Transverse colon (tissue), 4 donors: ENCODE results near the gene ITPRID2. TPM values are rescaled to one million over a fixed set of nuclear protein-coding genes. Genes with fewer than 3 reads are reported as not detected.

Experiments used
- DNase-seq: peaks from one replicate; pipeline ENCODE4 v3.0.0-alpha.2; 2019
- H3K27ac ChIP-seq, 4 donors: fragments of 200-600 bp; sonication (generic); 2 replicates each; pipeline ENCODE4 v1.5.1; 2016 to 2018; ENCODE audit warnings: inconsistent platforms in 4 of 4
- H3K27me3 ChIP-seq: fragments of 200-600 bp; sonication (generic); 2 replicates; pipeline ENCODE4 v1.5.1; 2017; ENCODE audit warnings: inconsistent platforms
- H3K36me3 ChIP-seq, 4 donors: fragments of 200-600 bp; sonication (generic); 2 replicates each; pipeline ENCODE4 v1.5.1; 2017 to 2019; ENCODE audit warnings: inconsistent platforms in 4 of 4
- H3K4me1 ChIP-seq, 4 donors: fragments of 200-600 bp; sonication (generic); 2 replicates each; pipeline ENCODE4 v1.5.1; 2017 to 2020; ENCODE audit warnings: inconsistent platforms in 4 of 4
- H3K4me3 ChIP-seq, 4 donors: fragments of 200-600 bp; sonication (generic); 1 replicate in 1 of 4; 2 replicates in 3 of 4; pipeline versions ENCODE4 v1.5.1 to v1.6.1; 2017 to 2019; ENCODE audit warnings: inconsistent platforms in 4 of 4
- H3K9me3 ChIP-seq, 2 donors: fragments of 200-600 bp; sonication (generic); 2 replicates each; pipeline ENCODE4 v1.5.1; 2017 to 2019; ENCODE audit warnings: inconsistent platforms in 2 of 2
- CTCF ChIP-seq, 5 experiments: fragments of 200-600 bp in 3 of 5; fragments of 450-650 bp in 2 of 5; sonication (generic) in 3 of 5; IDR thresholded peaks; 1 replicate in 2 of 5; 2 replicates in 3 of 5; pipeline ENCODE4 v1.5.1; 2016 to 2017; ENCODE audit warnings: antibody characterized with exemption in 5 of 5, inconsistent platforms in 3 of 5, mild to moderate bottlenecking in 2 of 5, moderate library complexity in 1 of 5
- EP300 ChIP-seq: sonication (generic); formaldehyde crosslinking; IDR thresholded peaks from one replicate; pipeline ENCODE4 v1.6.1; 2017; ENCODE audit warnings: antibody characterized with exemption, low read depth
- POLR2A ChIP-seq: fragments of 450-650 bp; IDR thresholded peaks from one replicate; pipeline ENCODE4 v1.6.1; 2016; ENCODE audit warnings: antibody characterized with exemption, mild to moderate bottlenecking, moderate library complexity
- POLR2AphosphoS5 ChIP-seq, 3 donors: sonication (generic); formaldehyde crosslinking; IDR thresholded peaks; one replicate each; pipeline ENCODE4 v1.6.1; 2016; ENCODE audit warnings: antibody characterized with exemption in 3 of 3
- WGBS, 2 donors: methylation state at CpG; one replicate each; pipeline ENCODE4 v1.1.5; 2018; ENCODE audit warnings: low coverage in 1 of 2; 5-methylcytosine and 5-hydroxymethylcytosine counted together
- in situ Hi-C, 4 donors: fragments of 200-750 bp; cut with MboI; loops; one replicate each; pipeline versions ENCODE4 v1.15.0 to v1.15.1; 2017; ENCODE audit warnings: low sequenced_read_pairs in 3 of 4, low pct_ligation_motif_present in 1 of 4, low pct_unique_long_range_greater_than_20kb in 1 of 4
- intact Hi-C: fragments of 100-400 bp; cut with DNase I; formaldehyde crosslinking; loops from one replicate; pipeline ENCODE4 v1.15.1; 2023; ENCODE audit warnings: low total_unique reads
- total RNA-seq, 4 donors: library from RNA; depleted of rRNA; stranded (reverse); fragments of >200 nt; gene quantifications; one replicate each; pipeline ENCODE4 v1.1.0, GENCODE V29; 2016

Gene ITPRID2
- 100 to 1,000 TPM; 117 to 255 (median 212) TPM for total RNA-seq

- intact Hi-C loops = no loop called here
- Histone ChIP-seq H3K27ac (peak within 1 kb of the TSS; percentile 98 to 99 (median 98)), H3K4me3 (peak within 1 kb of the TSS; percentile 78 to 93 (median 90)), H3K36me3 (no peaks in the 10 kb centered on the region), H3K4me1 (peaks cover 0 to 42% (median 25%) of the 10 kb centered on the region in 4 donors), H3K27me3 (no peaks in the 10 kb centered on the region), H3K9me3 (no peaks in the 10 kb centered on the region)
- in situ Hi-C loops = no loop called here
- WGBS, 2 donors = 0 to 2% methylated on average over 4 to 14 of the region's 58 CpGs
- peak; percentile 91 for DNase-seq
- TF ChIP-seq EP300 (no peak), POLR2A (no peak), POLR2AphosphoS5 (IDR thresholded peaks at IDR 0.05) (no peak), CTCF (IDR thresholded peaks at IDR 0.05) (peak in 2 of 5 experiments; percentile 2 to 24)
Measured at GRCh38 chr2:181891258-181891965, at the start of gene ITPRID2. Gene ITPRID2 (plus strand): TSS chr2:181891730. CDS start chr2:181892067, 337 bp downstream.

DNA sequence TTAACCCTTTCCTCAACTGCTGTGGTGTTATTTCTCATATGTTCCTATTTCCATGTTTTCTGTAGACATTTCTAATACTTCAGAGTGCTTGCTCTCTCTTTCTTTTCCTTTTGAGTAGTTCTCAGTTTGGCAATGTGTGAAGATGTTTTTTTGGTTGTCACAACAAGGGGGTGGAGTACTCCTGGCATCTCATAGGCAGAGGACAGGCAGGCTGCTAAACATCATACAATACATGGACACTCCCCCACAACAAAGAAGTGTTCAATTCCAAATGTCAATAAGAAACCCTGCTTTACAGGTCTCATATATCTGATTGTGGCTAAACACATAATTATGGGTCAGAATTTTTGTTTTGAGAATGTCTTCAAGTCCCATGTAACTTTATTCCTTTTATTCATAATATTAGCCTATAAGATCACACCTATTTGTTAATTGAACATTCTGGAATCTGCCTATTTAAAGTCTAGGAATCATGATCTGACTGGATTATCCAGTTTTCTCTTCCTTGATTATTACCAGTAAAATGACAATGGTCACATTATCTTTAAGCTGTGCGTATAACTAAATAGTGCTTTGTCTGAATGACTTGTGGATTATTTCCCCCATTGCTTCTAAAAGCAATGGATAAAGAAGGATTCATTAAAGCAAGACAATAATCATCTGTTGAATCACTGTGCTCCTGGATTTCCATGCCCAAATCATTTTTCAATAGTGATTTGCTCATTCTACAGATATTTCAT is 46.8 kb upstream of the ITPRID2 start:
- no peak overlapping the region for H3K4me3 ChIP-seq
- peaks cover 0 to 13% (median 3%) of the 10 kb centered on the region in 4 donors for H3K4me1 ChIP-seq
- no peak for DNase-seq
- H3K36me3 ChIP-seq = no peaks in the 10 kb centered on the region
- in situ Hi-C loops = no loop called here
- no peak overlapping the region for H3K27ac ChIP-seq
- 79 to 91% methylated on average over 1 of the region's 1 CpG for WGBS, 2 donors
- H3K27me3 ChIP-seq = no peaks in the 10 kb centered on the region
- no peak for TF ChIP-seq POLR2AphosphoS5 (IDR thresholded peaks at IDR 0.05)
- TF ChIP-seq EP300 = no peak
- TF ChIP-seq CTCF (IDR thresholded peaks at IDR 0.05) = no peak
- no peak for TF ChIP-seq POLR2A
- intact Hi-C loops = no loop called here
- no peaks in the 10 kb centered on the region for H3K9me3 ChIP-seq

- DNase-seq = no peak
- Histone ChIP-seq H3K4me3 (no peak overlapping the region), H3K4me1 (peaks cover 0 to 14% (median 3%) of the 10 kb centered on the region in 4 donors), H3K27ac (no peak overlapping the region), H3K27me3 (no peaks in the 10 kb centered on the region), H3K36me3 (no peaks in the 10 kb centered on the region), H3K9me3 (no peaks in the 10 kb centered on the region)
- TF ChIP-seq EP300 = no peak
- no peak for TF ChIP-seq POLR2A
- TF ChIP-seq CTCF (IDR thresholded peaks at IDR 0.05) = no peak
- TF ChIP-seq POLR2AphosphoS5 (IDR thresholded peaks at IDR 0.05) = no peak
- in situ Hi-C loops (no loop called here), intact Hi-C loops (no loop called here)
- WGBS, 2 donors = 70 to 81% methylated on average over 4 of the region's 4 CpGs
Measured at GRCh38 chr2:181846399-181847197, 44.9 kb upstream of the ITPRID2 start.

DNA sequence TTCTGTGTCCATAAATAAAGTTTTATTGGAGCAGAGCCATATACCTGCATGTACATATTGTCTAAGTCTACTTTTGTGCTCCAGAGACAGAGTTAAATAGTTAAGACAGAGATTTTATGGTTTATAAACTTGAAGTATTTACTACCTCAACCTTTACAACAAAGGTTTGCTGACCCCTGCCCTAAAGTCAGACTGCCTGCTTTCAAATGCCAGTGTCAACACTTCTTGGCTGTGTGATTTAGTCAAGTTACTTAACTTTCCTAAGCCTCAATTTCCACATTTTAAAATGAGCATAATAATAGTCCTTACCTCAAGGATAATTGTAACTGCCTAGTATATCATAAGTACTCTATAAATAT is 44.4 kb upstream of the ITPRID2 start:
- in situ Hi-C loops = no loop called here
- Histone ChIP-seq H3K27me3 (no peaks in the 10 kb centered on the region), H3K4me3 (no peak overlapping the region), H3K4me1 (peaks cover 0 to 14% (median 3%) of the 10 kb centered on the region in 4 donors), H3K9me3 (no peaks in the 10 kb centered on the region), H3K27ac (peak overlapping the region in 1 of 4 donors; percentile 25), H3K36me3 (no peaks in the 10 kb centered on the region)
- intact Hi-C loops = no loop called here
- TF ChIP-seq CTCF (IDR thresholded peaks at IDR 0.05) (no peak), EP300 (no peak), POLR2AphosphoS5 (IDR thresholded peaks at IDR 0.05) (no peak), POLR2A (no peak)
- DNase-seq = peak; percentile 12
